HG03460 (cell line): ENCODE results near the gene DNAAF8.

Source experiments
- ATAC-seq: cut with Tn5 transposase; IDR thresholded peaks from one replicate; pipeline ENCODE4 v1.9.1; 2021; ENCODE audit not compliant: unreplicated experiment

Gene DNAAF8

GRCh38 chr16:4695473-4696171 lies 38.7 kb upstream of the DNAAF8 start:
- no peak for ATAC-seq

GRCh38 chr16:4696172-4696904 lies 38.0 kb upstream of the DNAAF8 start:
- ATAC-seq = no peak

- no peak for ATAC-seq
Observed at GRCh38 chr16:4696905-4697847, 37.2 kb upstream of the DNAAF8 start.

- no peak for ATAC-seq
Observed at GRCh38 chr16:4697848-4698291, 36.5 kb upstream of the DNAAF8 start.

- ATAC-seq = no peak
Observed at GRCh38 chr16:4698321-4699045, 35.9 kb upstream of the DNAAF8 start.

GRCh38 chr16:4699046-4699556 lies 35.2 kb upstream of the DNAAF8 start:
- no peak for ATAC-seq

- ATAC-seq = no peak
Observed at GRCh38 chr16:4700380-4700996, 33.8 kb upstream of the DNAAF8 start.

GRCh38 chr16:4700997-4701743 lies 33.2 kb upstream of the DNAAF8 start:
- no peak for ATAC-seq

- no peak for ATAC-seq
Observed at GRCh38 chr16:4701791-4702465, 32.4 kb upstream of the DNAAF8 start.

- no peak for ATAC-seq
Observed at GRCh38 chr16:4702466-4702808, 31.9 kb upstream of the DNAAF8 start.

GRCh38 chr16:4703906-4704305 lies 30.4 kb upstream of the DNAAF8 start:
- ATAC-seq = no peak

- ATAC-seq = no peak
Observed at GRCh38 chr16:4704491-4704890, 29.8 kb upstream of the DNAAF8 start.

- ATAC-seq = no peak
Observed at GRCh38 chr16:4704913-4705312, 29.4 kb upstream of the DNAAF8 start.

GRCh38 chr16:4706871-4707270 lies 27.5 kb upstream of the DNAAF8 start:
- ATAC-seq = no peak

- no peak for ATAC-seq
Observed at GRCh38 chr16:4709481-4709880, 24.9 kb upstream of the DNAAF8 start.

- ATAC-seq = no peak
Observed at GRCh38 chr16:4713663-4714501, 20.5 kb upstream of the DNAAF8 start.

- ATAC-seq = no peak
Observed at GRCh38 chr16:4714996-4715395, 19.3 kb upstream of the DNAAF8 start.

- ATAC-seq = no peak
Observed at GRCh38 chr16:4718466-4718865, 15.9 kb upstream of the DNAAF8 start.
